ENCODE results near the gene KIF18B. TPM values are rescaled to one million over a fixed set of nuclear protein-coding genes. Genes with fewer than 3 reads are reported as not detected.

The KIF18B gene
- polyA plus RNA-seq, 1 experiment: 2.4 TPM

DNA sequence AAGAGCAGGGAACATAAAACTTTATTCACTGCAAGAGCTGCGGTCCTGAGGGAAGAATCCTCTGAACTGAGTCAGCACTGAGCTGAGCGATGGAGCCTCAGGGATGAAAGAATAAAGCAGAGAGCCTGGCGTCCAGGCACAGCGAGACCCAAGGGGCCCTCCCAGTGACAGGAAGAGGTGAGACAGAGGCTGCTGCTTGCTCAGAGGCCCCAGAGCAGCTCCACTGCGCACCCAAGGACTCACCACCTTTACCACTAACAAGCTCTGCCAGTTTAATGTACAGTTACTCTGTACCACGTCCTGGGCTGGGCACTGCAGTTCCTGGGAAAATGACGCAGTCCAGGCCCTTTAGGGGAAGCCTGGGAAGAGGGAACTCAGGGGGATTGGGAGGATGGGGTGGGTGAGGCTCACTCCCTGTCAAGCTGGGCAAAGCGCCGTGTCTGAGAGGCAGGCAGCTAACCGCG lies 37.9 kb downstream of the KIF18B start:
- no peak for TF ChIP-seq CTCF (IDR thresholded peaks at IDR 0.05; ENCODE audit: low read depth, low read length)
- peaks cover 12% of the 10 kb centered on the region for H3K27me3 ChIP-seq (ENCODE audit: control insufficient read depth, insufficient read depth, low read length)
- peak; percentile 20 for DNase-seq (ENCODE audit: low read depth, low spot score)
- H3K4me3 ChIP-seq (ENCODE audit: low read depth, low read length): no peak overlapping the region
- H3K27ac ChIP-seq (ENCODE audit: low read depth, low read length): peak overlapping the region; percentile 24
- ChIA-PET POLR2A (interaction anchor here (0.6 to 2.5 kb wide), 5 partner anchors 10 to 176 kb away, joined by 3 to 9 read pairs (median 3); partner anchors contain the start of gene EFTUD2), CTCF (interaction anchor here (0.8 to 3.6 kb wide), 7 partner anchors 9 to 226 kb away, joined by 3 to 24 read pairs (median 8); partner anchors contain the start of gene ACBD4)
- no peaks in the 10 kb centered on the region; the same call in 1 of the 2 replicates for H3K9me3 ChIP-seq (ENCODE audit: control insufficient read depth, insufficient read depth, low read length)

GRCh38 chr17:44908761-44909326 lies 38.7 kb downstream of the KIF18B start:
- CTCF ChIA-PET: interaction anchor here (0.5 to 3.6 kb wide), 4 partner anchors 12 to 226 kb away, joined by 3 to 24 read pairs (median 13); partner anchors contain the start of gene ACBD4
- Histone ChIP-seq H3K4me3 (ENCODE audit: low read depth, low read length) (no peak overlapping the region), H3K27me3 (ENCODE audit: control insufficient read depth, insufficient read depth, low read length) (peaks cover 10% of the 10 kb centered on the region), H3K9me3 (ENCODE audit: control insufficient read depth, insufficient read depth, low read length) (no peaks in the 10 kb centered on the region; the same call in 1 of the 2 replicates), H3K27ac (ENCODE audit: low read depth, low read length) (no peak overlapping the region)
- DNase-seq (ENCODE audit: low read depth, low spot score): no peak
- POLR2A ChIA-PET: interaction anchor here (0.8 to 2.5 kb wide), 3 partner anchors 10 to 123 kb away, joined by 3 to 9 read pairs (median 3); partner anchors contain the start of gene EFTUD2
- no peak for TF ChIP-seq CTCF (IDR thresholded peaks at IDR 0.05; ENCODE audit: low read depth, low read length)

- Histone ChIP-seq H3K27ac (ENCODE audit: low read depth, low read length) (no peak overlapping the region), H3K27me3 (ENCODE audit: control insufficient read depth, insufficient read depth, low read length) (peaks cover 4% of the 10 kb centered on the region), H3K9me3 (ENCODE audit: control insufficient read depth, insufficient read depth, low read length) (no peaks in the 10 kb centered on the region; the same call in 1 of the 2 replicates), H3K4me3 (ENCODE audit: low read depth, low read length) (no peak overlapping the region)
- TF ChIP-seq CTCF (IDR thresholded peaks at IDR 0.05; ENCODE audit: low read depth, low read length): no peak
- POLR2A ChIA-PET: no interaction called here
- DNase-seq (ENCODE audit: low read depth, low spot score): no peak
- CTCF ChIA-PET: interaction anchor here (0.8 to 2.0 kb wide), 3 partner anchors 12 to 289 kb away, joined by 3 to 6 read pairs (median 4); partner anchors contain the start of gene ACBD4
Observed at GRCh38 chr17:44907729-44908470, 39.7 kb downstream of the KIF18B start.

DNA sequence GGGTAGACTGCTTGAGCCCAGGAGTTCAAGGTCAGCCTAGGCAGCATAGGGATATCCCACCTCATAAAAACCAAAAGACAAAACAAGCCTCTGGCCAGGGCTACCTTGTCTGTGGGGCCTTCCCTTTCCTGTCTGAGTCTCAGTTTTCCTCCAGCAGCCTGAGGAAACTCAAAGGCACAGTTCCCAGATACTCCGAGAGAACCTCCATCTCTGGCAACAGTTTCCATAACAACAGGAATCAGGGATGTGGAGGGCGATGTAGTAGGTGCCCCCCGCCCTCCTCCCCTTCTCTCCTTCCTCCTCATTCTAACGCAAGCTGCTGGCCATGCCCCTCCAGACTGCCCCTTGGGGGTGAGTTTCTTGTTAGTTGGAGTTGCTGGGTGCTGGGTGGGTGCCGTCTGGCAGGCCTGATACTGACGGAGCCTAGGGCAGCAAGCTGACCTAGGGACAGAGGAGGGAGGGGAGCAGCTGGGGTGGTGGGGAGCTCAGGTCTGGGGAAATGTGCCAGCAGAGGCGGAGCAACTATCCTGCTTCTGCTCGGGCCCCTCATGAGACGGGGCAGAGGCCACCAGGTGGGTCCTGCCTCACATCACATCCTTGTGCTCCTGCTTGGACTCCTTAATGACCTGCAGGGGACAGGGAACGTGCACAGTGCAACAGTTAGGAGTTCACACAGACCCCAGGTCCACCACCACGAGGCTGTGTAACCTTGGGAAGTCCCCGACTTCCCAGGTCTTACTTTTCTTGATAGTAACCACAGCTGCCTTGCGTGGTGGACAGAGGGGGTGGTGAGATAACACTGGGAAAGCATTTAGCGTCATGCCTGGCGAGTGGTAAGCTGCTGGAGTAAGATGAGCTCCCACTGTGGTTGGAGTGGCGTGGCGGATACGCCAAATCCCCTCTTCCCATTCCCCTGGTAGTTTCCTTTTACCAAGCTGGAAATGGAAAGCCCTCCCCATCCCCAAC lies 40.5 kb downstream of the KIF18B start:
- no peak for DNase-seq (ENCODE audit: low read depth, low spot score)
- TF ChIP-seq CTCF (IDR thresholded peaks at IDR 0.05; ENCODE audit: low read depth, low read length): no peak
- H3K27ac ChIP-seq (ENCODE audit: low read depth, low read length): no peak overlapping the region
- H3K9me3 ChIP-seq (ENCODE audit: control insufficient read depth, insufficient read depth, low read length): peaks cover 3% of the 10 kb centered on the region; the same call in 1 of the 2 replicates
- H3K27me3 ChIP-seq (ENCODE audit: control insufficient read depth, insufficient read depth, low read length): no peaks in the 10 kb centered on the region
- POLR2A ChIA-PET: no interaction called here
- CTCF ChIA-PET: interaction anchor here (0.8 to 2.0 kb wide), 3 partner anchors 13 to 290 kb away, joined by 3 to 6 read pairs (median 4); partner anchors contain the start of gene ACBD4
- H3K4me3 ChIP-seq (ENCODE audit: low read depth, low read length): no peak overlapping the region
